Endothelial cell of umbilical vein (primary cell): ENCODE measurements around the gene CTXND1.

Source experiments
- POLR2AphosphoS5 ChIP-seq: IDR thresholded peaks from 2 replicates; pipeline ENCODE4 v1.6.1; 2012; ENCODE audit warnings: low read depth, mild to moderate bottlenecking, control low read depth, low read length, moderate library complexity; ENCODE audit not compliant: insufficient read depth
- TF ChIP-seq, protein P1 (sequence below), 2 donors: IDR thresholded peaks; 1 replicate in 1 of 2; 2 replicates in 1 of 2; pipeline ENCODE4 v1.5.1; 2011; ENCODE audit warnings: low read length in 2 of 2, mild to moderate bottlenecking in 2 of 2, moderate library complexity in 2 of 2, control low read depth in 1 of 2, inconsistent platforms in 1 of 2, low read depth in 1 of 2; ENCODE audit not compliant: insufficient read depth in 1 of 2; ENCODE audit errors: extremely low read depth in 1 of 2

- no peak for TF ChIP-seq POLR2AphosphoS5
- TF ChIP-seq, protein P1, sequence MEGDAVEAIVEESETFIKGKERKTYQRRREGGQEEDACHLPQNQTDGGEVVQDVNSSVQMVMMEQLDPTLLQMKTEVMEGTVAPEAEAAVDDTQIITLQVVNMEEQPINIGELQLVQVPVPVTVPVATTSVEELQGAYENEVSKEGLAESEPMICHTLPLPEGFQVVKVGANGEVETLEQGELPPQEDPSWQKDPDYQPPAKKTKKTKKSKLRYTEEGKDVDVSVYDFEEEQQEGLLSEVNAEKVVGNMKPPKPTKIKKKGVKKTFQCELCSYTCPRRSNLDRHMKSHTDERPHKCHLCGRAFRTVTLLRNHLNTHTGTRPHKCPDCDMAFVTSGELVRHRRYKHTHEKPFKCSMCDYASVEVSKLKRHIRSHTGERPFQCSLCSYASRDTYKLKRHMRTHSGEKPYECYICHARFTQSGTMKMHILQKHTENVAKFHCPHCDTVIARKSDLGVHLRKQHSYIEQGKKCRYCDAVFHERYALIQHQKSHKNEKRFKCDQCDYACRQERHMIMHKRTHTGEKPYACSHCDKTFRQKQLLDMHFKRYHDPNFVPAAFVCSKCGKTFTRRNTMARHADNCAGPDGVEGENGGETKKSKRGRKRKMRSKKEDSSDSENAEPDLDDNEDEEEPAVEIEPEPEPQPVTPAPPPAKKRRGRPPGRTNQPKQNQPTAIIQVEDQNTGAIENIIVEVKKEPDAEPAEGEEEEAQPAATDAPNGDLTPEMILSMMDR (IDR thresholded peaks at IDR 0.05; ENCODE audit: extremely low read depth in 1 of 2, insufficient read depth in 1 of 2, low read depth in 1 of 2, low read length in 2 of 2) = no peak
Observed at GRCh38 chr15:80208758-80209734, 43.0 kb downstream of the CTXND1 start.
